Activated CD8-positive, alpha-beta T cell treated with anti-CD3 and anti-CD28 coated beads for 36 hours (primary cell): Measurements from ENCODE around the gene EFCAB6. TPM values are rescaled to one million over a fixed set of nuclear protein-coding genes. Genes with fewer than 3 reads are reported as not detected.

ENCODE experiments used
- ATAC-seq: fragments of 200-7000 bp; cut with Tn5 transposase; one replicate; pipeline ENCODE4 v1.10.0; 2021; ENCODE audit warnings: mild to moderate bottlenecking, moderate library complexity
- CTCF ChIA-PET: fragments of 350-600 bp; sonication (Branson Sonifier 250); formaldehyde crosslinking; loops from one replicate; lab custom pipeline; 2021; ENCODE audit warnings: antibody characterized with exemption; lab: Charles Lee
- POLR2A ChIA-PET: fragments of 350-600 bp; sonication (Branson Sonifier 250); formaldehyde crosslinking; loops from one replicate; lab custom pipeline; 2021; ENCODE audit warnings: antibody characterized with exemption; lab: Charles Lee
- DNase-seq: peaks from one replicate; pipeline ENCODE4 v3.0.0-alpha.2; 2020
- H3K27ac Mint-ChIP-seq: one replicate; pipeline ENCODE4 v1.8.0; 2021; ENCODE audit warnings: mild to moderate bottlenecking, mixed read lengths
- H3K27me3 Mint-ChIP-seq: one replicate; pipeline ENCODE4 v1.8.0; 2021; ENCODE audit warnings: mixed read lengths
- H3K36me3 Mint-ChIP-seq: one replicate; pipeline ENCODE4 v1.8.0; 2021; ENCODE audit warnings: low read depth, mixed read lengths
- H3K4me1 Mint-ChIP-seq: one replicate; pipeline ENCODE4 v1.8.0; 2021; ENCODE audit warnings: low read depth, mixed read lengths
- H3K4me3 Mint-ChIP-seq: one replicate; pipeline ENCODE4 v1.8.0; 2021; ENCODE audit warnings: mild to moderate bottlenecking, moderate library complexity, mixed read lengths
- H3K9me3 Mint-ChIP-seq: one replicate; pipeline ENCODE4 v1.8.0; 2021; ENCODE audit warnings: mixed read lengths
- CTCF ChIP-seq: fragments of 200-600 bp; IDR thresholded peaks from one replicate; pipeline ENCODE4 v1.8.0; 2022; ENCODE audit warnings: antibody characterized with exemption, mild to moderate bottlenecking
- intact Hi-C: fragments of 100-400 bp; cut with micrococcal nuclease; formaldehyde crosslinking; loops from one replicate; pipeline ENCODE4 v1.10.0; 2022
- total RNA-seq, 2 experiments: library from RNA; stranded (reverse); gene quantifications; one replicate each; pipeline ENCODE4 v1.2.3, GENCODE V29; 2021

Gene EFCAB6
- total RNA-seq, 2 experiments from 2014 or later = 0.16 to 0.29 TPM

- H3K27me3 Mint-ChIP-seq = peaks cover 2% of the 10 kb centered on the region
- no peaks in the 10 kb centered on the region for H3K9me3 Mint-ChIP-seq
- TF ChIP-seq CTCF = no peak
- ChIA-PET POLR2A (no interaction called here), CTCF (no interaction called here)
- intact Hi-C loops = no loop called here
- H3K4me3 Mint-ChIP-seq = no peak overlapping the region
- no peaks in the 10 kb centered on the region for H3K4me1 Mint-ChIP-seq
- ATAC-seq = no peak
- H3K27ac Mint-ChIP-seq = no peak overlapping the region
- no peak for DNase-seq
- no peaks in the 10 kb centered on the region for H3K36me3 Mint-ChIP-seq
These were observed 248.5 kb downstream of the EFCAB6 start for GRCh38 chr22:43563571-43563970.

- Mint-ChIP-seq H3K4me3 (no peak overlapping the region), H3K4me1 (no peaks in the 10 kb centered on the region), H3K27me3 (peaks cover 2% of the 10 kb centered on the region), H3K36me3 (no peaks in the 10 kb centered on the region), H3K27ac (no peak overlapping the region), H3K9me3 (no peaks in the 10 kb centered on the region)
- TF ChIP-seq CTCF = no peak
- ChIA-PET POLR2A (no interaction called here), CTCF (no interaction called here)
- no peak for ATAC-seq
- intact Hi-C loops = no loop called here
- no peak for DNase-seq
These were observed 249.3 kb downstream of the EFCAB6 start for GRCh38 chr22:43562843-43563242.

GRCh38 chr22:43561415-43562178, 250.5 kb downstream of the EFCAB6 start:
- ChIA-PET POLR2A (no interaction called here), CTCF (no interaction called here)
- Mint-ChIP-seq H3K36me3 (no peaks in the 10 kb centered on the region), H3K4me1 (no peaks in the 10 kb centered on the region), H3K27me3 (no peaks in the 10 kb centered on the region), H3K27ac (no peak overlapping the region), H3K9me3 (no peaks in the 10 kb centered on the region), H3K4me3 (no peak overlapping the region)
- TF ChIP-seq CTCF = no peak
- intact Hi-C loops = no loop called here
- ATAC-seq (no peak), DNase-seq (no peak)

GRCh38 chr22:43560651-43561050, 251.5 kb downstream of the EFCAB6 start:
- TF ChIP-seq CTCF = no peak
- Mint-ChIP-seq H3K36me3 (no peaks in the 10 kb centered on the region), H3K9me3 (no peaks in the 10 kb centered on the region), H3K4me3 (no peak overlapping the region), H3K4me1 (no peaks in the 10 kb centered on the region), H3K27me3 (no peaks in the 10 kb centered on the region), H3K27ac (no peak overlapping the region)
- DNase-seq (no peak), ATAC-seq (no peak)
- intact Hi-C loops = no loop called here
- ChIA-PET CTCF (no interaction called here), POLR2A (no interaction called here)

GRCh38 chr22:43555561-43556515, 256.3 kb downstream of the EFCAB6 start:
- Mint-ChIP-seq H3K27ac (no peak overlapping the region), H3K9me3 (no peaks in the 10 kb centered on the region), H3K36me3 (no peaks in the 10 kb centered on the region), H3K4me1 (no peaks in the 10 kb centered on the region), H3K27me3 (peaks cover 5% of the 10 kb centered on the region), H3K4me3 (no peak overlapping the region)
- intact Hi-C loops = no loop called here
- DNase-seq = no peak
- TF ChIP-seq CTCF = no peak
- no peak for ATAC-seq
- ChIA-PET POLR2A (no interaction called here), CTCF (no interaction called here)
